Left forelimb (tissue), 1 donor: ENCODE measurements around the gene CPSF3.
"Not testable (repeated sequence)": the region's sequence is repeated elsewhere in the genome, so short reads cannot be mapped to it uniquely, and the experiment has no call there.

Experiments
- DNase-seq: peaks from one replicate; pipeline ENCODE4 v3.0.0-alpha.2; 2018; ENCODE audit warnings: low spot score

The CPSF3 gene

DNA sequence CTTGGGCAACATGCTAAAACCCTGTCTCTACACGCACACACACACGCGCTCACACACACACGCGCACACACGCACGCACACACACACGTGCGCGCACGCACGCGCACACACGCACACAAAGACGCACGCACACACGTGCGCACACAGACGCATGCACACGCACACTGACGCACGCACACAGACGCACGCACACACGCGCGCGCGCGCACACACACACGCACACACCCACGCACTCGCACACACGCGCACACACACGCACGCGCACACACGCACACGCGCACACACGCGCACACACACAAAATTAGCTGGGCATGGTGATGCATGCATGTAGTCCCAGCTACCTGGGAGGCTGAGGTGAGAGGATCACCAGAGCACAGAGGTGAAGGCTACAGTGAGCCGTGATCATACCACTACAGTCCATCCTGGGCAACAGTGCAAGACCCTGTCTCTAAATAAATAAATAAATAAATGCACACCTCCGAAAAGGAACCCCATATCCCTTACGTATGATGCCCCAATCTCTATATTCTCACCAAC lies 42.8 kb downstream of the CPSF3 start:
- DNase-seq, result no peak

DNA sequence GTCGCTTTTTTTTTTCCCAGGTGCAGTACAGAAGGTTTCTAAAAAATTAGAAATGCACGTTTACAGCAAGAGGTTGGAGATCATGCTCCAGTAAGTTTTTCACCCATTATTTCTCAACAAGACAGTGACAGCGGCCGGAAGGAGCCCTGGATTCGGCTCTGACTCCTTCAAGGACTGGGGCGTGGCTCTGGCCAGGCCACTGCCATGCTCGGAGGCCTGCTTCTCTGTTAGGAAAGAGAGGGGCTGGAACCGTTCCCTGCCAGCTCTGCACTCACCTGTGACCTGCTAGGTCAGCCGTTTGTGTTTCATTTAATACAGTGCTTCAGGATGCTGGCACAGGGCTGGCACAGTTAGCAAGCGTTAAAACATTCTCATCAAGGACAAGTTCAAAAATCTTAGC lies 44.2 kb downstream of the CPSF3 start:
- no peak for DNase-seq

DNA sequence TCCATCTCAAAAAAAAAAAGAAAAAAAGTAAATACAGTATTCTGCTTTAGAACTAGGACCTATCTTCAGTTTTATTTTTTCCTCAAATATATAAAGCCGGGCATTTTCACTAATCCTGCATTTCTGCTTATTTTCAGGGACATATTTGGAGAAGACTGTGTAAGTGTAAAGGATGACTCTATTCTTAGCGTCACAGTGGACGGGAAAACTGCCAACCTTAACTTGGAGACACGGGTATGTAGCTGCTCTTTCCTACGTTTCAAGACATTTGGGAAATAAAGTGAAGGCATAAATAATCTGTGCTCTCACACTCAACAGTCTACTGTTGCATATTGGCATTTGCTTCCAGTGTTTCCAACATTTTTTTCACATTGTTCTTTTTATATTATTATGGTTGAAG lies 47.8 kb downstream of the CPSF3 start:
- no peak for DNase-seq

DNA sequence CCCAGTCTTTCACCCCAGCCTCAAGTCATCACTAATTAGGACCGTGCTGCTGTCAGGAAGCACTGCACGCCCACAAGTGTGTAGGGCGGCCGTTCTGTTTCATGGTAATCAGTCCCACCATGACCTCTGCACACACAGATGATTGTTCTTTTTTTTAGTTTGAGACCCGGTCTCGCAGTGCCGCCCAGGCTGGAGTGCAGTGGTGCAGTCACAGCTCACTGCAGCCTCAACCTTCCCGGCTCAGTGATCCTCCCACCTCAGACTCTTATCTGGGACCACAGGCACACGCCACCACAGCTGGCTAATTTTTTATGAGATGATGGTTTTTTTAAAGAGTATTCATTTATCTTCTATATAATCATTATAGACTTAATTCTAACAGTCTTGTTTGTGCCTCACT lies 49.1 kb downstream of the CPSF3 start:
- DNase-seq, result no peak

DNA sequence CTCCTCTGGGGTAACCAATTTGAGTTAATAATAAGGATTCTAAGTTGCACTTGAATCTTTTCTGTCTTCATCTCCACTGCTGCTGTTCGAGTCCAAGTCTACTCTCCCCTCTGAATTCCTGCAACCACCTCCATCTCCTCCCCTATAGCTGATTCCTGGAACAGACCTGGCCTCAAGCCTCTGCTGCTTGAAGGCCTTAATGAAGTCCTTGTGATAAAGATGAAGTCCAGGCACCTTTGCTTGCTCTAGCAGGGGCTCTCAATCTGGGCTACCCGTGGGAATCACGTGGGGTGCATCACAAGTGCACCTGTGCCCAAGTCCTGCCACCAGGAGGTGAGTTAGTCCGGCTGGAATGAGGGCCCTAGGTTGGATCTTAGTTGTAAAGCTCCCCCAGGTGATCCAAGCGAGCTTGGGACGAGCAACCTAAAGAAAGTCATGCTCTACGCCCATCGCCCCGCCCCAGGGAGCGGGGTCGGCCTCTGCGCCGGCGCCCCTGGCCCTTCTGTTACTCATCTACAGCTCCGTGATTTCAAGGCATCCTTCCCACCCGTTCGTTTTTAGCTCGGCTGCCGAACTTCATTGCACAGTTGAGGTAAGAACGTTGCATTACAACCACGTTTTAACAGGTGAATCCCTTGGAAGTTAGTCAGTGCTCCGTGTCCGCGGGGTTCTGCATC lies 50.0 kb downstream of the CPSF3 start:
- no peak for DNase-seq

DNA sequence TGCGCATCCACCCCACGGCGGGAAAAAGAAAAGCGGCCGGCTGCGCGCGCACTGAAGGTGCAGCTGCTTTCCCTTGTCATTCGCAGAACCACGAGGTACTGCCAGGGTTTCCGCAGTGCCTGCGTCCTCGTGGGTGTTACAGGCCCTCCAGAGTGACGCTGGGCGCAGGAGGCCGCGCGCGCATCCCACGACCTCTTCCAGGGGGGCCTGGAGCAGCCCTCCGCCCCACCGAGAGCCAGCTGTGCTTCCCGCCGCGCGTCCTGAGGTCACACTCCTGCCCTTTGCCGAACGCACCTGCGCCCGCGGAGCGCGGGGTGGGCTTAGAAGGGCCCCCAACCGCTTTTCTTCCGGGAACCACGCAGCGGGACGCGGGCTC lies 50.5 kb downstream of the CPSF3 start:
- DNase-seq, result peak; percentile 71

DNA sequence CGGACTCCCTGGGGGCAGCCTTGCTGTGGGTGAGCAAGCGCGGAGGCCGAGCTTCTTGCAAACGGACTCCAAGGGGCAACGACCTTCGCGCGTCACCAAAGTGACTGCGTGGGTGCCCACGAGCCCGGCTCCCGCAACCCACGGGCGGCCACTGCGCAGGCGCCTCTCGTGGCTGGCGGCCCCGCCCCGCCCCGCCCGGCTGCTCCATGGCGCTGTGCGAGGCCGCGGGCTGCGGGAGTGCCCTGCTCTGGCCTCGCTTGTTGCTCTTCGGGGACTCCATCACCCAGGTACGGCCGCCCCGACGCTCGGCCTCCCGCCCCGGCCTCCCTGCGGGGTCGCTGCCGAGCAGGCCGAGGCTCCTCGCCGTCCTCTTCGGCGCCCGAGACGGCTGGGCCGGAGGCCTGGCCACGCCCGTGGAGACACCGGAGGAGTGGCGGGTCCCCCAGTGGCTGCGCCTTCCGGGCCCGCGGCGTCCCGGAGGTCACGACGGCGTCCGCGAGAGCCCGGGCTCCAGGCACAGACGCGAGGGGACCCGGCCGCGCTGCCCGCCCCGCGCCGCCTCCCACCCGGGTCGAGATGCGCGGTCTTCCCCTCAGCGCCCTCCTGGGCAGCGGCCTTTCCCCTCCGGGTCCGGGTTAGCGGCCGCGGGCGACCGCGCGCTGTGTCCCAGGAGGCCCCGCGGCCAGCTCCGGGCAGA lies 51.1 kb downstream of the CPSF3 start, which contains the start of gene IAH1:
TSS of gene IAH1 (plus strand) at position 191 of the 697 bp plus-strand sequence. CDS start at position 207, 16 bp downstream.
- peak; percentile 77 for DNase-seq

DNA sequence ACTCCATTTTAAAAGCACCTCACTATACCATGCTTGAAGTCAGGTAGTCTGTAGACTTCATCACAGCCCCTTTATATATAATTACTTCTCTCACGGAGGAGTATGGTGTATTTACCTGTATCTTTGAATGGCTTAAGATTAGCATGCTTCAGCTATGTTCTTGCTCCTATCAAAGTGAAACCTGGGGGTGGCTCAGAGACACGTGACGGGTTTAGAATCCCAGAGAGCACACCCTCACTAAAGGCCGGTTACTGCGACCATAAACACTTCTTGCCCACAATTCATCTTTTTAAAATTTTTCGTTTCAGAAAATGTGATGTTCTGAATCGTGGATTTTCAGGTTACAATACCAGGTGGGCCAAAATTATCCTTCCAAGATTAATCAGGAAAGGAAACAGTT lies 54.5 kb downstream of the CPSF3 start:
- DNase-seq, result no peak

DNA sequence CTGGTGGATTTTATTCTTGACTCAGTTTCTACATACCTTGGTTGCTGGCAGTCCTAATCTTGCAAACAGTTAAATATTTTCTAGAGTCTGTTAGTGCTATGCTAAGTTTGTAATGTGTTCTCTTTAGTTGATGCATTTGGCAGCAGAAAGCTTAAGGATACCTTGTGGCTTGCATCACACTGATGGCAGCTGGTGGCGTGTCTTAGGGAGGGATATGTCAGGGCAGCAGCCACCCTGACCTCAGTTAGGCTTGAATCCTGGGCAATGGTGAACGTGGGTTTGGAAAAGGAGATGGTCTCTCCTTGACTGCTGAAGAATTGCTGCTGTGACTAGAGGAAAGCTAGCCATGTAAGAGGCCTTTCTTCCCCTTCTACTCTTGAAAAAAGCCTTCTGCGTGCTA lies 55.1 kb downstream of the CPSF3 start:
- no peak for DNase-seq

DNA sequence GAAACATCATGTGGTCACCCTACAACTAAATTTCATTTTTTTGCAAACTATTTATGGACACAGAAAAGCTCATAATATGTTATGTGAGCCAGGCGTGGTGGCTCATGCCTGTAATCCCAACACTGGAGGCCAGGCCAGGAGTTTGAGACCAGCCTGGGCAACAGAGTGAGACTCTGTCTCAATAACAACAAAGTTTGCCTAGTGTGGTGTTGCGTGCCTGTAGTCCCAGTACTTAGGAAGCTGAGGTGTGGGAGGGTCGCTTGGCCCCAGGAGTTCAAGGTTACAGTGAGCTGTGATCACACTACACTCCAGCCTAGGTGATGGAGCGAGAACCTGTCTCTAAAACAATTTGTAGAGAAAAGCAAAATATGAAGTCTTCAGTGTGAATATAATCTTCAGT lies 56.7 kb downstream of the CPSF3 start:
- DNase-seq, result no peak

DNA sequence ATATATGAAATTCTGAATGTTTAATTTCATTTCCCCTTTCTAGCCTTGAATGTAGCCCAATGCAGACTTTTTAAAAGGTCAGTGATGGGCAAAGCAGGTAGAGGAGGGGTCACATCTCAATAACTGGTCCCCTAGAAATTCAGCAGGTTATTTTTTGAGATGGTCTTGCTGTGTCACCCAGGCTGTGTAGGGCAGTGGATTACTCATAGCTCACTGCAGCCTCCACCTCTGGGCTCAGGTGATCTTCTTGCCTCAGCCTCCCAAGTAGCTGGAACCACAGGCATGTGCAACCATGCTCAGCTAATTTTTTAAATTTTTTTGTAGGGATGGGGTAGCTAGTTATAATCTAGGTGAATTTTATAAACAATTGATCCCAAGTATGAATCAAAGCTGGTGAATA lies 59.7 kb downstream of the CPSF3 start:
- DNase-seq, result no peak

DNA sequence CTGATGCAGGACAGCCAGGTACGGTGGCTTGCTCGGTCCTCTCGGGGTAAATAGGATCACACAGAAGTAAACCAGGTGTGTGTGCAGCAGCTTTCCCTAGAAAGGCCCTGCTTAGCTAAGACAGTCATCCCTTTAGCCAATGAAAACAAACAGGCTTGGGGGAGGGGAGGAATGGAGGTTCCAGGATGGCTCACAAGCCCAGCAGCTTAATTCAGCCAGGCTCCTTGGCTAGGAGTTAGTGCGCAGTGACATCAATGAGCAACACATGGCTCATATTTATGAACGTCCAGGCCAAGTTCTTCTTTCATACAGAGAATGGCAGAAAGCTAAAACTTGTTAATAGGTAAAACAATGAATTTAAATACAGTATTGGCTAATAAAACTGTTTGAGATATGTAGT lies 61.1 kb downstream of the CPSF3 start:
- no peak for DNase-seq

DNA sequence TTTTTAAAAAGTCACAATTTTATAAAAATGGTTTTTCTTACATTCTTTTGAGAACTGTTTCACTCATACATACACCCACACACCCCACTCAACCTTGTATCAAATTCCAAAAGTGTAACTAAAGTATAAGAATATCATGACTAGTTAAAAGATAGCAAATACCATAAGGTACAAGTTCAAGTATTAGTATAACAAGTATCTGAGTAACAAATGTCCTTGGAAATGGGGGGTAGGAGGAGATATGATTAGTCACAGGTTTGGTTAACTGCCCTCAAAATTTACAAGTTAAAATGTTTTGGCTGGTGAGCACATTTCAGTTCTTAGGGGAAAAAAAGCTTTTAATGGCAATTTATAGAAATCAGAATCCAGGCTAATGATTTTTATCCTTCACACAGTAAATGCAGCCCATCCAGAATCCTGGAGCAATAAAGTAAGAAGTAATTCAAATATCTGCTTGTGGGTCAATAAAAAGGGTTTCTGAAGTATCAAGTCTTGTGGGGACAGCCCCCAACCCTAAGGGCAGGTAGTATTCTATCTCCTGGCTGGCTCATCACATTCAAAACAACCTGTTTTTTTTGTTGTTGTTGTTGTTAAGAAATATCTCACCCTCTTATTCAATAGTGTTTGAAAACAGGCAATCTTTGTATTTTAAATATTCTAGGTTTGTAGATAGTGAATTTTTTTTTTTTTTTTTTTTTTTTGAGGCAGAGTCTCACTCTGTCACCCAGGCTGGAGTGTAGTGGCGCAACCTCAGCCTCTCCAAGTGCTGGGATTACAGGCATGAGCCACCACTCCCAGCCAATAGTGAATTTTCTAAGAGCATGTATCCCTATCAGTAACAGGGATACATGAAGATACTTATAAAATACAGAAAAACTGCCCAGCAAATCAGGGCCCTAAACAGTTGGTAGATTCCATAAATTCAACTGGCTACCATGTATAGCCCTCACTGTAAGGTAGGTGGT lies 65.4 kb downstream of the CPSF3 start:
- DNase-seq, result no peak

DNA sequence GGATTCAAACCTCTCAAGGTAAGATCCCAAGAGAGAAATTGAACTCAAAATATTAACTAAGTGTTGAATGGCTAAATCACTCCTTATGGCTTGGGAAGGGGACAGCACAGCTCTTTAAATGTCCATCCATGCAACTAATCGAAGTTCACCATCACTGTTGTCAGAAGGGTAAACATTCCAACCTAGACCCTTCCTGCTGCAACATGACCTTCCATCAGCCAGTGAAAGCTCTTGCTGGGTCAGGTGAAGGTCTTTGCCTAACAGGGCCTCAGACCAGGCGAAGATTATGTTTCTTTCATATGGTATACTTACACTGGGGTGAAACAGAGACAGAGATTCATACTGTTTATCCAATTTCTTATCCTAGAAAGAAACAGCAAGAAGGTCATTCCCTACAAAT lies 67.3 kb downstream of the CPSF3 start:
- no peak for DNase-seq

DNA sequence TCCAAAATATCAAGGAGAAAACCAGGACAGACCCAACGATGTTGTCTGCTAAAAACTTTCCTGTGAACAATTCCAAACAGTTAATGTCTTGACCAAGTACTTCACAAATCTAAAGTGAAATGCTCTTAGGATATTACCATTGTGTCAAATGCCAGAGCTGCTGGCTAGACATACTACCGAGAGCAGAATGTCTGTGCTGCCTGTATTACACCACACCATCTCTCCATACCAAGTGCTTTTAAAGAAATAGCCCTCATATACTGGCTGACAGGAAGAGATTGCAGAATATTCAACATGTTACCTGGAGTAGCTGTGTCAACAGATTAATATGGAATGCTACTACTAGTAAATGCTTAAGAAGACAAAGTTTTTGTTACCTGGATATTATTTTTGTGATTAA lies 69.5 kb downstream of the CPSF3 start:
- DNase-seq, result no peak

DNA sequence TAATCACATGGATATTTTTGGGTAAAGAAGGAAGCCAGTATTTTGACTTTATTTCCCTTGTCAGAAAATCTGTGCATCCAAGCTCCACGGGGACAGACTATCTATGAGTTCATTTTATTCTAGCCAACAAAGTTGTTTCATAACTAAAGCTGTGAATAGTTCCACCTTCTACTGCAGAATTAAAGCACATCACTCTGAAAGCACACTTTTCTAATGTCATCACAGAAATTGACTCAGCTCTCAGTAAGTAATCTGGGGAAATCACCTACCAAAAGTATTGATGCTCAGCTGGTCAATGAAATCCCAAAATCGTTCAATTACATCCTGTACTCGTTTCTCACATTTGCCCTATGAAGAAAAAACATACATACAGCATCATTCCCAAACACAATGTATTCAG lies 70.0 kb downstream of the CPSF3 start:
- no peak for DNase-seq

DNA sequence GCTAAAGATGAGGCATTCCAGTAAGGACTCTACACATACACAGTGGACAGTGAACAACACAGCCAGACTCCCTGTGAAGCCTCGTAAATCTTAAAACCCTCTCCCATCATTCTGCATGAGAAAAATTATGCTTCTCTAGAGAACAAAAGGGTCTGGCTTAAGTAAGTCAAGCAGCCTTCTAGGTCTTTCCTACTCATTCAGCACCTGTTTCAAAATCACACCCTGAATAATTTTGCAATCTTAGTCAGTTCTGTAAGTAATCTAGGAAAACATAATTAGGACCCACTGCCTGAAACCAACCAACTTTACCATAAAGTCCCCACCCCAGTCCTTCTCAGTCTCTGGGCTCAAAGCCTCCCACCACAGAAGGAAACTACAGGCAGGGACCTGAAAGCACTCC lies 70.6 kb downstream of the CPSF3 start:
- no peak for DNase-seq

DNA sequence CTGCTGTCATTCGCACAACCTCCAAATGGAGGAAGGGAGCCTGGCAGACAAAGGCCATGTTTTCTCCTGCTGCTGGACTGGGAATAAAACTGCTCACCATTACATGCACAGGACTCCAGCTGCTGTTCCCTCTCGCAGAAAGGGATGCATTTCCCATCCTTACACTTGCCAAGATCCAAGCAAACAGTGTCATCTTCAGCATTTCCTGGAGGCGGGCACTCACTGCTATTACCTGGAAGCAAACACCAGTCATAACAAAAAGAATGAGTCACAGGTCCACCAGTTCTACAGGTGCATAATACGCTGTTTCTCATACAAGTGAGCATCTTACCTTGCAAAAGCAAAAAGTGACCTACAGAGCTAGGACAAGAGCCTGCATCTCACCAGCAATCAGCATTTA lies 73.6 kb downstream of the CPSF3 start:
- DNase-seq, result no peak

DNA sequence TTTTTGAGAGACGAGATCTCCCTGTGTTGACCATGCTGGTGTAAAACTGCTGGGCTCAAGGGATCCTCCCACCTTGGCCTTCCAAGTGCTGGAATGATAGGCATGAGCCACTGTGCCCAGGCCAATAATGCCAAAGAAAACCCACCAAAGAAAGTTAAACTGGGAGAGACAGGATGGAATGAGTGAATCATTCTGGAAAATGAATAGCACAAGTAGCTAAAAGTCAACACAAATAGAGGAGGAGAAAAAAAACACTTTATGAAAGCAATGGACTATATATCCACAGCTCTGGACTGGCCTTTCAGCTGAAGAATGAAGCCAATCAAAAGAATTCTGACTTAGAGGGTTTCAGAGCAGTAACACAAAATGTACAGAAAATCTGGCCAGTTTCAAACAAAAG lies 74.8 kb downstream of the CPSF3 start:
- DNase-seq, result no peak

DNA sequence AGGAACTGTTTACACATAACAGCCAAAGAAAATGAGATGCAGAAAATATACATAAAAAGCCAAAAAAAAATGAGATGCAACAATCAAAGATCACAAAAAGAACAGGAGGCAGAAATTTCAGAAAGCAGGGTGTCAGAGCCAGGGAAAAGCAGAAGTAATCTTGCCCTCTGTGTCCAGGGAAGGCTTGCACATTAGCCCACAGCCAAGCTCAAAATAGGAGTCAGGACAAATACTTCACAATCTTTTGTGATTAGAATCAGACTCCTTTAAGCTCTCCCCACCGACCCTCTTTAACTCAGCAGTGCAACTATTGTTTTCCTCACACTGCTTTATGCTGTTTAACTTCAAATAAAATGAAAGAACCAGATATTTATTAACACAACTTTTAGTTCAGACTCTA lies 85.5 kb downstream of the CPSF3 start:
- DNase-seq, result no peak

DNA sequence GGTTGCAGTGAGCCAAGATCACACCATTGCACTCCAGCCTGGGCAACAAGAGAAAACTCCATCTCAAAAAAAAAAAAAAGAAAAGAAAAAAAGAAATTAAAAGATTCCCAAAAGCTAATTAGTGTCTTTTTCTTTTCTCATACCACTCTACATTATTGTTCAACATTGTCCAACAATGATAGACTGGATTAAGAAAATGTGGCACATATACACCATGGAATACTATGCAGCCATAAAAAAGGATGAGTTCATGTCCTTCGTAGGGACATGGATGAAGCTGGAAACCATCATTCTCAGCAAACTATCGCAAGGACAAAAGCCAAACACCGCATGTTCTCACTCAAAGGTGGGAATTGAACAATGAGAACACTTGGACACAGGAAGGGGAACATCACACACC lies 90.5 kb downstream of the CPSF3 start:
- DNase-seq, result not testable (repeated sequence)

DNA sequence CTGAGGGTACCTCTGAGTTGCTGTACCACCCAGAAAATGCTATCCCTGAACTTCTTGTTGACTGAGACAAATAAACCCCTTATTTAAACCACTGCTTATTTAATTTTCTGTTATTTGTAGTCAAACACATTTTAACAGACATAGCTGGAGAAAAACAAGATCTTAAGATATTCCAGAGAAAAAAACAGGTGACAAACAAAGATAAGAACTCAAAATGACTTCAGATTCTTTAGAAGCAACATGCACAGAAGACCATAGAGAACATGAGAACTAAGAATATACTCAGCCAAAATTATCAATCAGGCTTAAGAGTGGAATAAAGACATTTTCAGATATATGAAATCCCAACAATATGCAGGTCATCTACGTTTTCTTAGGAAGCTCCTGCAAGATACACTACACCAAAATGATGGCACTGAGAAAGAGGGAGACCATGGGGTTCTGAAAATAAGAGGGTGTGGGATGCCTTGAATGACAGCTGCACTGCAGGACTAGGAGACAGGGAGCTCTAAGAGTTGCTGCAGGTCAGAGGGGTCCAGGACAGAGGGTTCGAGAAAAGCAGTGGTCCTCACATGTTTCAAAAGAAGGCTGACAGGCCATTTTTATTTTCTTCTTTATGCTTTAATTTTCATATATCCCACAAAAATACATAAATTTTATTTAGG lies 93.8 kb downstream of the CPSF3 start:
- DNase-seq, result no peak
